HEK293 (cell line): ENCODE measurements around the gene NAA25.
"Not testable (repeated sequence)": the region's sequence is repeated elsewhere in the genome, so short reads cannot be mapped to it uniquely, and the experiment has no call there.

ENCODE experiments used
- CTCF ChIA-PET: fragments of 350-600 bp; formaldehyde crosslinking; extraction: SDS; loops from one replicate; lab custom pipeline; 2021; ENCODE audit warnings: antibody characterized with exemption; lab: Yijun Ruan, JAX
- POLR2A ChIA-PET: fragments of 300-600 bp; formaldehyde crosslinking; extraction: SDS; loops from one replicate; lab custom pipeline; 2020; ENCODE audit warnings: antibody characterized with exemption, inconsistent platforms; lab: Yijun Ruan, JAX
- H3K27ac ChIP-seq: fragments of 200-500 bp; sonication (Bioruptor generic); 2 replicates; pipeline ENCODE4 v1.5.1; 2014; ENCODE audit warnings: low read depth, low read length, control low read depth, inconsistent platforms; ENCODE audit errors: extremely low read depth
- H3K36me3 ChIP-seq, 2 experiments: fragments of 200-500 bp in 1 of 2; sonication (Bioruptor generic) in 1 of 2; 1 replicate in 1 of 2; 2 replicates in 1 of 2; pipeline ENCODE4 v1.5.1; 2014 to 2017; ENCODE audit warnings: inconsistent platforms in 2 of 2, low read length in 2 of 2; ENCODE audit not compliant: control insufficient read depth in 2 of 2, insufficient read depth in 1 of 2
- H3K4me1 ChIP-seq: fragments of 200-500 bp; sonication (Bioruptor generic); 2 replicates; pipeline ENCODE4 v1.5.1; 2014; ENCODE audit warnings: mild to moderate bottlenecking, low read length, inconsistent platforms; ENCODE audit not compliant: control insufficient read depth, insufficient read depth
- H3K4me3 ChIP-seq: 2 replicates; pipeline ENCODE4 v1.5.1; 2011; ENCODE audit warnings: low read depth, mild to moderate bottlenecking, control low read depth, low read length, moderate library complexity
- H3K9me3 ChIP-seq: fragments of 200-500 bp; sonication (Bioruptor generic); 2 replicates; pipeline ENCODE4 v1.5.1; 2014; ENCODE audit warnings: low read depth, low read length, inconsistent platforms; ENCODE audit not compliant: control insufficient read depth, insufficient read depth
- GLIS2 ChIP-seq: fragments of 450-650 bp; formaldehyde crosslinking; IDR thresholded peaks from 2 replicates; pipeline ENCODE4 v1.5.1; 2016; ENCODE audit warnings: missing biosample characterization, missing genetic modification characterization
- KLF16 ChIP-seq: fragments of 450-650 bp; formaldehyde crosslinking; IDR thresholded peaks from 2 replicates; pipeline ENCODE4 v1.5.1; 2017; ENCODE audit warnings: missing biosample characterization, missing genetic modification characterization
- PRDM1 ChIP-seq: fragments of 450-650 bp; formaldehyde crosslinking; IDR thresholded peaks from 2 replicates; pipeline ENCODE4; 2016; ENCODE audit warnings: missing biosample characterization, missing genetic modification characterization
- TRIM28 ChIP-seq: IDR thresholded peaks from 2 replicates; pipeline ENCODE4 v1.6.1; 2011; ENCODE audit warnings: low read length, control low read depth, borderline replicate concordance
- ZNF121 ChIP-seq: fragments of 450-650 bp; formaldehyde crosslinking; IDR thresholded peaks from 2 replicates; pipeline ENCODE4 v1.5.1; 2016; ENCODE audit warnings: missing biosample characterization, missing genetic modification characterization
- ZNF24 ChIP-seq: fragments of 450-650 bp; formaldehyde crosslinking; IDR thresholded peaks from 2 replicates; pipeline ENCODE4 v1.5.1; 2016; ENCODE audit warnings: missing biosample characterization, missing genetic modification characterization
- ZNF404 ChIP-seq: fragments of 450-650 bp; formaldehyde crosslinking; IDR thresholded peaks from 2 replicates; pipeline ENCODE4 v1.5.1; 2017; ENCODE audit warnings: missing biosample characterization, missing genetic modification characterization
- ZNF426 ChIP-seq: fragments of 450-650 bp; formaldehyde crosslinking; IDR thresholded peaks from 2 replicates; pipeline ENCODE4 v1.5.1; 2017; ENCODE audit warnings: missing biosample characterization, missing genetic modification characterization, mild to moderate bottlenecking, inconsistent platforms, moderate library complexity
- ZNF48 ChIP-seq: fragments of 450-650 bp; formaldehyde crosslinking; IDR thresholded peaks from 2 replicates; pipeline ENCODE4 v1.5.1; 2016; ENCODE audit warnings: missing biosample characterization, missing genetic modification characterization
- ZNF501 ChIP-seq: fragments of 450-650 bp; formaldehyde crosslinking; IDR thresholded peaks from 2 replicates; pipeline ENCODE4 v1.5.1; 2016; ENCODE audit warnings: missing biosample characterization, missing genetic modification characterization
- ZNF529 ChIP-seq: fragments of 450-650 bp; formaldehyde crosslinking; IDR thresholded peaks from 2 replicates; pipeline ENCODE4 v1.5.1; 2017; ENCODE audit warnings: missing genetic modification characterization, missing biosample characterization; ENCODE audit not compliant: insufficient replicate concordance
- ZNF549 ChIP-seq: fragments of 450-650 bp; IDR thresholded peaks from 2 replicates; pipeline ENCODE4 v1.5.1; 2018; ENCODE audit warnings: missing biosample characterization, missing genetic modification characterization, mild to moderate bottlenecking, inconsistent platforms, moderate library complexity
- ZNF747 ChIP-seq: fragments of 450-650 bp; formaldehyde crosslinking; IDR thresholded peaks from 2 replicates; pipeline ENCODE4 v1.5.1; 2016; ENCODE audit warnings: missing biosample characterization, missing genetic modification characterization
- ZNF776 ChIP-seq: fragments of 450-650 bp; formaldehyde crosslinking; IDR thresholded peaks from 2 replicates; pipeline ENCODE4 v1.5.0; 2017; ENCODE audit warnings: missing biosample characterization, missing genetic modification characterization, borderline replicate concordance
- ZNF792 ChIP-seq: fragments of 450-650 bp; formaldehyde crosslinking; IDR thresholded peaks from 2 replicates; pipeline ENCODE4 v1.5.1; 2016; ENCODE audit warnings: missing biosample characterization, missing genetic modification characterization
- TF ChIP-seq, protein P1 (sequence below): fragments of 450-650 bp; formaldehyde crosslinking; IDR thresholded peaks from 2 replicates; pipeline ENCODE4 v1.5.1; 2016; ENCODE audit warnings: missing biosample characterization, missing genetic modification characterization
- TF ChIP-seq, protein P2 (sequence below): fragments of 450-650 bp; formaldehyde crosslinking; IDR thresholded peaks from 2 replicates; pipeline ENCODE4 v1.5.1; 2017; ENCODE audit warnings: missing biosample characterization, missing genetic modification characterization
- TF ChIP-seq, protein P3 (sequence below): fragments of 450-650 bp; formaldehyde crosslinking; IDR thresholded peaks from 2 replicates; pipeline ENCODE4 v1.5.1; 2016; ENCODE audit warnings: missing biosample characterization, missing genetic modification characterization

The NAA25 gene

DNA sequence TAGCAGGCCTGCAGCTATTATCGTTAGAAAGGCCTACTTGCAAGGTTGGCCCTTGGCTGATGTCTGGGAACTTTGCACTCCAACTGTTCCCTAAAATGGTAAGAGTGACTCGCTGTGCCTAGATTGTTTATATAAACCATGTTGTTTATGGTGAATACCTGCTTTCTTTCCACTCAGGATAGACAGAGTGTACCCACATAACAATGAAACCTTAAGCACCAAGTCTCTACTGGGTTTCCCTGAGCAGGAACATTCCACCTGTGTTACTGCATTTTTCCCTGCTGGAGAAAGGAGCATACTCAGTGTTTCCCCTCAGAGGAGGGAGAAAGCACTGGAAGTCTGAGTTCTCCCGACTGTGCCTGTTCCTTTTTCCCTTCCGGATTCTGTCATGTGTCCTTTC is 62.6 kb downstream of the NAA25 start:
- TF ChIP-seq ZNF549 (no peak), PRDM1 (tag by site-specific recombination) (peak; percentile 60)
- Histone ChIP-seq H3K4me1 (no peaks in the 10 kb centered on the region), H3K9me3 (no peaks in the 10 kb centered on the region), H3K4me3 (no peak overlapping the region), H3K36me3 (peaks cover 87 to 92% of the 10 kb centered on the region in 2 experiments), H3K27ac (no peak overlapping the region)
- ChIA-PET POLR2A (no interaction called here), CTCF (no interaction called here)

DNA sequence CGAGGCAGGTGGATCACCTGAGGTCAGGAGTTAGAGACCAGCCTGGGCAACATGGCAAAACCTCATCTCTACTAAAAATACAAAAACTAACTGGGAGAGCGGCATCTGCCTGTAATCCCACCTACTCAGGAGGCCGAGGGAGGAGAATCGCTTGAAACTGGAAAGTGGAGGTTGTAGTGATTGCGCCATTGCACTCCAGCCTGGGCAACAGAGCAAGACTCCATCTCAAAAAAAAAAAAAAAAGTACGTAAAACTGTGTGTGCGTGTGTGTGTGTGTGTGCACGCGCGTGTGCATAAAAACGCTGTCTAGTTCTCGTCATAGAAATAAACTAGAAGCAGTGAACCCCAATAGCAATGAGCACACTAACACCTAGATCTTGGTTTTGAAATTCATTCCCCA is 72.0 kb downstream of the NAA25 start:
- H3K36me3 ChIP-seq = peaks cover 92 to 93% of the 10 kb centered on the region in 2 experiments
- CTCF ChIA-PET, POLR2A ChIA-PET, H3K9me3 ChIP-seq, H3K4me1 ChIP-seq, H3K27ac ChIP-seq, H3K4me3 ChIP-seq: not testable (repeated sequence)
- peak; percentile 83; the same call in 1 of the 2 replicates for TF ChIP-seq ZNF121 (tag by site-specific recombination)

DNA sequence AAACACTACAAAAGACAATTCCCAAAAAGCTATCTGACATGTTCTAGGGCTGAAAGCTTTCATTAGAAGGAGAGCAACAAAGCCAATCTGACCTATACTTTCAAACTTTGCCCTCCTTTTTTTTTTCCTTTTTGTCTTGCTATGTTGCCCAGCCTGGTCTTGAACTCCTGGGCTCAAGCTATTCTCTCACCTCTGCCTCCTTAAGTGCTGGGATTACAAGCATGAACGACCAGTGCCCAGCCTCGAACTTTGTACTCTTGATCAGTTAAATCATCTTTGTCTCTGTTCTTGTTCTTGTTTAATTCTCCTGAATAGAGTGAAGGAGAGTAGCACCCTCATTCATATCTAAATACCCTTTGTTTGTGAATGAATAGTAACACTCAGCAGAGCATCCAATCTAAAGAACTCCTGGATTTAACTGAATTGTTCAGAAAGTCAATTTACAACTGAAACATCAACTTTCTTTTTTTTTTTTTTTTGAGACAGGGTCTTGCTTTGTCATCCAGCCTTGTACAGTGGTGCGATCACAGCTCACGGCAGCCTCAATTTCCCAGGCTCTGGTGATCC is 73.3 kb downstream of the NAA25 start:
- Histone ChIP-seq H3K27ac (no peak overlapping the region), H3K4me1 (no peaks in the 10 kb centered on the region), H3K36me3 (peaks cover 88 to 93% of the 10 kb centered on the region in 2 experiments), H3K9me3 (no peaks in the 10 kb centered on the region), H3K4me3 (no peak overlapping the region)
- POLR2A ChIA-PET = no interaction called here
- TF ChIP-seq, protein P1, sequence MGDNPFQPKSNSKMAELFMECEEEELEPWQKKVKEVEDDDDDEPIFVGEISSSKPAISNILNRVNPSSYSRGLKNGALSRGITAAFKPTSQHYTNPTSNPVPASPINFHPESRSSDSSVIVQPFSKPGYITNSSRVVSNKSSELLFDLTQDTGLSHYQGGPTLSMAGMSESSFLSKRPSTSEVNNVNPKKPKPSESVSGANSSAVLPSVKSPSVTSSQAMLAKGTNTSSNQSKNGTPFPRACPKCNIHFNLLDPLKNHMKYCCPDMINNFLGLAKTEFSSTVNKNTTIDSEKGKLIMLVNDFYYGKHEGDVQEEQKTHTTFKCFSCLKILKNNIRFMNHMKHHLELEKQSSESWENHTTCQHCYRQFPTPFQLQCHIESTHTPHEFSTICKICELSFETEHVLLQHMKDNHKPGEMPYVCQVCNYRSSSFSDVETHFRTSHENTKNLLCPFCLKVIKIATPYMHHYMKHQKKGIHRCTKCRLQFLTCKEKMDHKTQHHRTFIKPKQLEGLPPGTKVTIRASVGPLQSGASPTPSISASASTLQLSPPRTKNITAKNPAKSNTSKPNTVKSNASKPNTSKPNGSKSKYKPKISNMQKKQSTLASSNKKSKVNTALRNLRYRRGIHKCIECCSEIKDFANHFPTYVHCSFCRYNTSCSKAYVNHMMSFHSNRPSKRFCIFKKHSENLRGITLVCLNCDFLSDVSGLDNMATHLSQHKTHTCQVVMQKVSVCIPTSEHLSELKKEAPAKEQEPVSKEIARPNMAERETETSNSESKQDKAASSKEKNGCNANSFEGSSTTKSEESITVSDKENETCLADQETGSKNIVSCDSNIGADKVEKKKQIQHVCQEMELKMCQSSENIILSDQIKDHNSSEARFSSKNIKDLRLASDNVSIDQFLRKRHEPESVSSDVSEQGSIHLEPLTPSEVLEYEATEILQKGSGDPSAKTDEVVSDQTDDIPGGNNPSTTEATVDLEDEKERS (tag by site-specific recombination) = no peak
- TF ChIP-seq ZNF529 (tag by site-specific recombination) = no peak
- no peak for TF ChIP-seq ZNF776 (tag by site-specific recombination)
- CTCF ChIA-PET = no interaction called here

DNA sequence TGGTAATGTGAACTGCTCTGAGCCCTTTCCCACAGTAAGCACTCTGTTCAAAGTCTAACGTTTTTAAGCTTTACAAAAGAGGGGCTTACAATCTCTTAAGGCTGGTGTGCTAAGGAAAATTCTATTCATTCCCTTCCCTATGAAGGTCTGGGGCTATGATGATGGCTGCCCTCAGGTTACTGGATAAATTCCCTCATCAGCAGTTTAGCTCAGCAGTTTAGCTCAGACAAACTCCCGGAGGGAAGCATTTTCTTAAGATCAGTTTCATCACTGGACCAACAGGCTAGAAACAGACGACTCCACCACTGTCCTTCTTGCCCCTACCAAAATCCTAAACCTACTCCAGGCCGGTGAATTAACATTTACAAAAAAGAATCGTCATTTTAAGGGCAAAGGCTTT is 76.3 kb downstream of the NAA25 start:
- ChIA-PET POLR2A (interaction anchor here (0.6 to 0.7 kb wide), 2 partner anchors 19 to 60 kb away, joined by 3 read pairs; partner anchors contain the start of gene TMEM116), CTCF (interaction anchor here (0.7 kb wide), 1 partner anchor 231 kb away, joined by 3 read pairs; no protein-coding TSS in a partner anchor)
- TF ChIP-seq ZNF501 (tag by site-specific recombination) (no peak), TRIM28 (no peak), ZNF24 (tag by site-specific recombination) (no peak)
- Histone ChIP-seq H3K36me3 (peaks cover 75 to 90% of the 10 kb centered on the region in 2 experiments), H3K9me3 (no peaks in the 10 kb centered on the region), H3K27ac (peak overlapping the region; percentile 20; the same call in 1 of the 2 replicates), H3K4me3 (no peak overlapping the region), H3K4me1 (no peaks in the 10 kb centered on the region)

DNA sequence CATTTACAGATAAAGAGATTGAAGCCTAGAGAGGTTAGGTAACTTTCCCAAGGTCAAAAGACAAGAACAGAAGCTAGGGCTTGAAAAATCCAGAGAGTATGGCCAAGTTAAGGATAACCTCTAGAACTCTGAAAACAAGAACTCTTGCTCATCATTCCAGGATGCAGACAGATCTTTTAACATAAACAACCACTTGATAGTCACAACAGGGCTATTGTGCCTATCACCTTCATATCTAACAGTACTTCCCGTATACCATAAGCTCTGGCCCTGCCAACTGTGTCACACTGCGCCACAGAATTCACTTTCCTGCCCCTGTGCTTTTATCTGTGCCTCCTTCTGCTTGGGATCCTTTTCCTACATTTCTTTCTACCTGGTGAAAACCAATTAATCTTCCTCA is 77.1 kb downstream of the NAA25 start:
- CTCF ChIA-PET = no interaction called here
- Histone ChIP-seq H3K27ac (no peak overlapping the region), H3K4me1 (no peaks in the 10 kb centered on the region), H3K4me3 (no peak overlapping the region), H3K9me3 (no peaks in the 10 kb centered on the region), H3K36me3 (peaks cover 71 to 84% of the 10 kb centered on the region in 2 experiments)
- POLR2A ChIA-PET = no interaction called here
- TF ChIP-seq KLF16 (tag by site-specific recombination) (no peak), ZNF48 (tag by site-specific recombination) (no peak), ZNF747 (tag by site-specific recombination) (no peak), ZNF792 (tag by site-specific recombination) (no peak), ZNF426 (tag by site-specific recombination) (no peak), GLIS2 (tag by site-specific recombination) (no peak), ZNF404 (no peak)
- TF ChIP-seq, protein P2, sequence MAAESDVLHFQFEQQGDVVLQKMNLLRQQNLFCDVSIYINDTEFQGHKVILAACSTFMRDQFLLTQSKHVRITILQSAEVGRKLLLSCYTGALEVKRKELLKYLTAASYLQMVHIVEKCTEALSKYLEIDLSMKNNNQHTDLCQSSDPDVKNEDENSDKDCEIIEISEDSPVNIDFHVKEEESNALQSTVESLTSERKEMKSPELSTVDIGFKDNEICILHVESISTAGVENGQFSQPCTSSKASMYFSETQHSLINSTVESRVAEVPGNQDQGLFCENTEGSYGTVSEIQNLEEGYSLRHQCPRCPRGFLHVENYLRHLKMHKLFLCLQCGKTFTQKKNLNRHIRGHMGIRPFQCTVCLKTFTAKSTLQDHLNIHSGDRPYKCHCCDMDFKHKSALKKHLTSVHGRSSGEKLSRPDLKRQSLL (tag by site-specific recombination) = no peak
- TF ChIP-seq, protein P3, sequence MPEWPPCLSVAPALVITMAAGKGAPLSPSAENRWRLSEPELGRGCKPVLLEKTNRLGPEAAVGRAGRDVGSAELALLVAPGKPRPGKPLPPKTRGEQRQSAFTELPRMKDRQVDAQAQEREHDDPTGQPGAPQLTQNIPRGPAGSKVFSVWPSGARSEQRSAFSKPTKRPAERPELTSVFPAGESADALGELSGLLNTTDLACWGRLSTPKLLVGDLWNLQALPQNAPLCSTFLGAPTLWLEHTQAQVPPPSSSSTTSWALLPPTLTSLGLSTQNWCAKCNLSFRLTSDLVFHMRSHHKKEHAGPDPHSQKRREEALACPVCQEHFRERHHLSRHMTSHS = no peak
